K562 (cell line): ENCODE data around the gene IPO11. TPM values are rescaled to one million over a fixed set of nuclear protein-coding genes. Genes with fewer than 3 reads are reported as not detected.
A peak's percentile ranks its signal among the peaks of the same experiment; 100 is the strongest.

Source experiments
- ARID2 ChIP-seq: fragments of 450-650 bp; IDR thresholded peaks from 2 replicates; pipeline ENCODE4 v1.6.1; 2017; ENCODE audit warnings: antibody characterized with exemption, mild to moderate bottlenecking
- CCNT2 ChIP-seq: IDR thresholded peaks from 2 replicates; pipeline ENCODE4 v1.6.1; 2011; ENCODE audit warnings: borderline replicate concordance, low read depth, mild to moderate bottlenecking, moderate library complexity, mixed read lengths, low read length; ENCODE audit not compliant: insufficient read length; ENCODE audit errors: extremely low read depth
- CGGBP1 ChIP-seq: fragments of 250-450 bp; sonication (Bioruptor Pico); IDR thresholded peaks from 2 replicates; pipeline ENCODE4 v1.9.0; 2021; ENCODE audit warnings: mild to moderate bottlenecking
- CREM ChIP-seq: IDR thresholded peaks from 2 replicates; pipeline ENCODE4 v1.6.1; 2014; ENCODE audit warnings: antibody characterized with exemption, low read depth
- DACH1 ChIP-seq: fragments of 450-650 bp; IDR thresholded peaks from 2 replicates; pipeline ENCODE4 v1.6.1; 2018; ENCODE audit not compliant: partially characterized antibody
- FOXJ2 ChIP-seq: fragments of 200-800 bp; sonication (Bioruptor generic); IDR thresholded peaks from 2 replicates; pipeline ENCODE4 v1.6.1; 2016; ENCODE audit warnings: missing genetic modification characterization, missing compliant biosample characterization
- FOXK1 ChIP-seq: sonication (generic); formaldehyde crosslinking; IDR thresholded peaks from 2 replicates; pipeline ENCODE4 v1.8.0; 2022; ENCODE audit warnings: missing genetic modification reagents, mild to moderate bottlenecking, borderline replicate concordance
- FOXK2 ChIP-seq, 2 experiments: fragments of 450-650 bp; IDR thresholded peaks in 1 of 2; conservative IDR thresholded peaks in 1 of 2; 2 replicates each; pipeline ENCODE4 v1.6.1; 2016; ENCODE audit warnings: low read depth in 2 of 2, mild to moderate bottlenecking in 1 of 2
- FUS ChIP-seq: fragments of 200-400 bp; formaldehyde crosslinking; optimal IDR thresholded peaks from 2 replicates; pipeline ENCODE3; 2017; ENCODE audit warnings: low read depth, low read length
- GABPA ChIP-seq: fragments of 200-800 bp; sonication (Bioruptor generic); conservative IDR thresholded peaks from 2 replicates; pipeline ENCODE4 v1.6.1; 2016; ENCODE audit warnings: low read depth, missing genetic modification characterization, missing compliant biosample characterization
- GABPB1 ChIP-seq: sonication (generic); formaldehyde crosslinking; IDR thresholded peaks from 2 replicates; pipeline ENCODE4 v1.8.0; 2022; ENCODE audit warnings: mild to moderate bottlenecking, missing genetic modification reagents
- GATAD2A ChIP-seq: fragments of 450-650 bp; IDR thresholded peaks from 2 replicates; pipeline ENCODE4 v1.6.1; 2017
- HOXB6 ChIP-seq: fragments of 250-450 bp; sonication (Bioruptor Pico); IDR thresholded peaks from 2 replicates; pipeline ENCODE4 v1.5.1; 2022; ENCODE audit warnings: mild to moderate bottlenecking, borderline replicate concordance
- KDM5B ChIP-seq: fragments of 200-600 bp; sonication (generic); IDR thresholded peaks from 2 replicates; pipeline ENCODE4 v1.6.1; 2012; ENCODE audit warnings: low read depth, mild to moderate bottlenecking, moderate library complexity, low read length, control low read depth, inconsistent platforms; ENCODE audit not compliant: insufficient replicate concordance
- NKRF ChIP-seq: fragments of 450-650 bp; IDR thresholded peaks from 2 replicates; pipeline ENCODE4 v1.6.1; 2016; ENCODE audit warnings: borderline replicate concordance
- POLR2AphosphoS5 ChIP-seq: IDR thresholded peaks from 2 replicates; pipeline ENCODE4 v1.6.1; 2011; ENCODE audit warnings: mild to moderate bottlenecking, low read depth, low read length, moderate library complexity; ENCODE audit not compliant: control insufficient read depth, insufficient read depth
- POLR2G ChIP-seq: fragments of 200-400 bp; formaldehyde crosslinking; IDR thresholded peaks from 2 replicates; pipeline ENCODE4 v1.6.1; 2017; ENCODE audit warnings: low read depth, mild to moderate bottlenecking, antibody characterized with exemption, low read length, moderate library complexity
- STAT5A ChIP-seq: IDR thresholded peaks from 2 replicates; pipeline ENCODE4 v1.6.1; 2012; ENCODE audit warnings: low read length, inconsistent platforms, borderline replicate concordance
- STAT6 ChIP-seq: sonication (generic); formaldehyde crosslinking; IDR thresholded peaks from 2 replicates; pipeline ENCODE4 v1.8.1; 2023; ENCODE audit warnings: mild to moderate bottlenecking, missing genetic modification reagents
- TCF3 ChIP-seq: sonication (generic); formaldehyde crosslinking; IDR thresholded peaks from 2 replicates; pipeline ENCODE4 v1.4.0; 2020; ENCODE audit warnings: mild to moderate bottlenecking, missing genetic modification reagents
- ZKSCAN1 ChIP-seq: fragments of 150-350 bp; IDR thresholded peaks from 2 replicates; pipeline ENCODE4 v1.6.1; 2016; ENCODE audit warnings: low read depth, low read length
- ZNF197 ChIP-seq: fragments of 200-800 bp; sonication (Bioruptor generic); IDR thresholded peaks from 2 replicates; pipeline ENCODE4 v1.6.1; 2016; ENCODE audit warnings: low read depth, missing genetic modification characterization, missing compliant biosample characterization
- ZNF232 ChIP-seq: sonication (generic); formaldehyde crosslinking; IDR thresholded peaks from 2 replicates; pipeline ENCODE4 v1.8.0; 2022; ENCODE audit warnings: mild to moderate bottlenecking, missing genetic modification reagents
- ZNF764 ChIP-seq: fragments of 250-450 bp; sonication (Bioruptor Pico); IDR thresholded peaks from 2 replicates; pipeline ENCODE4 v1.4.0; 2020; ENCODE audit warnings: low read depth, mild to moderate bottlenecking, moderate library complexity
- ZSCAN29 ChIP-seq: fragments of 450-650 bp; IDR thresholded peaks from 2 replicates; pipeline ENCODE4 v1.6.1; 2017
- polyA plus RNA-seq, 8 experiments: library from polyadenylated mRNA; depleted of rRNA in 4 of 8; stranded (reverse) in 5 of 8; unstranded in 3 of 8; fragments of >200 nt; fragmentation: Nextera tagmentation in 2 of 8; fragmentation: Illumina TruSeq in 1 of 8; extraction: Ambion mirVana in 2 of 8; extraction: Trizol in 1 of 8; gene quantifications; 2 replicates each; pipeline versions ENCODE4 v1.2.1 to v1.2.3, GENCODE V29; 2011 to 2014; ENCODE audit warnings: inconsistent platforms in 1 of 8, missing spikeins in 1 of 8
- total RNA-seq, 7 experiments: library from RNA; depleted of rRNA in 6 of 7; stranded (reverse); fragments of >200 nt in 6 of 7; fragmentation: Illumina TruSeq in 2 of 7; extraction: Trizol in 2 of 7; gene quantifications; 2 replicates each; pipeline versions ENCODE4 v1.2.1 to v1.2.3, GENCODE V29; 2011 to 2021; ENCODE audit warnings: low replicate concordance in 1 of 7

The IPO11 gene
- total and polyA plus RNA-seq, 9 of the 15 experiments (the other 6 are each of a cell fraction or from before 2014, with no cell fraction given) = 38.7 to 96.0 (median 70.9) TPM

- TF ChIP-seq GABPB1 (CRISPR knock-in tag) = no peak
- no peak for TF ChIP-seq POLR2G
- TF ChIP-seq GABPA (tag) = no peak; the same call in 1 of the 2 replicates
- TF ChIP-seq POLR2AphosphoS5 = no peak
- TF ChIP-seq STAT6 = no peak
- TF ChIP-seq ZSCAN29 = no peak
- no peak for TF ChIP-seq FOXK1 (CRISPR knock-in tag)
- TF ChIP-seq HOXB6 (CRISPR knock-in tag) = no peak
- no peak for TF ChIP-seq DACH1
- no peak for TF ChIP-seq GATAD2A
- no peak for TF ChIP-seq STAT5A
- no peak for TF ChIP-seq CGGBP1
- no peak for TF ChIP-seq FUS
- peak; percentile 80; the same call in 1 of the 2 replicates for TF ChIP-seq ZNF197 (CRISPR knock-in tag)
- no peak for TF ChIP-seq NKRF
- TF ChIP-seq CREM = no peak
- TF ChIP-seq ZKSCAN1 = no peak
- TF ChIP-seq FOXJ2 (tag) = peak; percentile 86; the same call in 1 of the 2 replicates
- no peak for TF ChIP-seq ZNF764
- no peak for TF ChIP-seq CCNT2
- TF ChIP-seq TCF3 = no peak
- no peak for TF ChIP-seq KDM5B
- TF ChIP-seq FOXK2 (conservative IDR thresholded peaks at IDR 0.05 in 1 of 2, IDR thresholded peaks at IDR 0.05 in 1 of 2; ENCODE audit: low read depth in 2 of 2) = peak; percentile 70 to 77
- TF ChIP-seq ZNF232 (CRISPR knock-in tag) = no peak
- TF ChIP-seq ARID2 = no peak
Measured at GRCh38 chr5:62432621-62433064, 20.1 kb downstream of the IPO11 start (continued).
